NT2/D1 (cell line): ENCODE data around the gene ALDH7A1.

Source experiments
- SUZ12 ChIP-seq: IDR thresholded peaks from 2 replicates; pipeline ENCODE4 v1.6.1; 2011; ENCODE audit not compliant: insufficient read length, insufficient read depth; ENCODE audit errors: extremely low read depth
- YY1 ChIP-seq: IDR thresholded peaks from 2 replicates; pipeline ENCODE4 v1.6.1; 2011; ENCODE audit not compliant: insufficient read length, insufficient read depth
- ZNF274 ChIP-seq: IDR thresholded peaks from 2 replicates; pipeline ENCODE4 v1.6.1; 2011; ENCODE audit warnings: mild to moderate bottlenecking, low read depth, low read length

DNA sequence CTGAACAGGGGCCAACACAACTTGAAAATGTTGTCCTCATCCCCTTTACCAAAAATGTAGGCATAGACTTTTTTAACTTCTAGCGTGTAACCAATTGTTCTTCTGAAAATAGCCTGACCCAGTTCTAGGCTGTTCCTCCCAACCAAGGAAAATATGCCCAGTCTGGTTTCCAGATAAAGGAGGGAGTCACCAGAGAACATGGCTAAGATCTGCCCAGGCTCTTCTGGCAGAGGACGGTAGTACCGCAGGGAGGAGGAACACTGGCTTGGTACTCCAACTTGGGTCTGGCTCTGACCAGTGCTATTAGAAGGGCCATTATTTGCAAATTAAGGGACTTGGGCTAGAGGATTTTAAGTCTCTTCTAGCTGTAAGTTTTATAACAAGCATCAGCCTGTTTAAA, 108.7 kb downstream of the ALDH7A1 start:
- TF ChIP-seq YY1 = no peak
- no peak for TF ChIP-seq SUZ12
- no peak for TF ChIP-seq ZNF274
